A549 (cell line): ENCODE results near the gene TMEM120B.

Experiments used
- EHMT2 ChIP-seq: fragments of 200-600 bp; sonication (generic); IDR thresholded peaks from 2 replicates; pipeline ENCODE4 v1.6.1; 2016; ENCODE audit warnings: antibody characterized with exemption, low read depth, mild to moderate bottlenecking, moderate library complexity
- POLR2A ChIP-seq: IDR thresholded peaks from 2 replicates; pipeline ENCODE4 v1.6.1; 2012; ENCODE audit warnings: mild to moderate bottlenecking, low read length
- TF ChIP-seq, protein P1 (sequence below): fragments of >200 bp; sonication (Bioruptor Twin); formaldehyde crosslinking; IDR thresholded peaks from 3 replicates; pipeline ENCODE4 v1.5.1; 2016

DNA sequence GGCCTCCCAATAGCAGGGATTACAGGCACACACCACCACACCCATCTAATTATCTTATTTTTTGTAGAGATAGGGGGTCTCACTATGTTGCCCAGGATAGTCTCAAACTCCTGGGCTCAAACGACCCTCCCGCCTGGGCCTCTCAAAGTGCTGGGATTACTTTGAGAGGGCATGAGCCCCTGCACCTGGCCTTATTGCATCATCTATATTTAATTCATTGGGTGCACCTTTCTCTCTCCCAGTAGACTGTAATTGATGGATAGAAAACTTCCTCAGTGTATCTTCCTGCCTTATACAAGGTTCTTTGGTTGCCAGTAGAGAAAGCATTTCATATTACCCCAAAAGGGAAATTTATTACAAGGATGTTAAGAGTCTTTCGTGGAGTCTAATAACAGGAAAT lies 34.2 kb upstream of the TMEM120B start:
- TF ChIP-seq, protein P1, sequence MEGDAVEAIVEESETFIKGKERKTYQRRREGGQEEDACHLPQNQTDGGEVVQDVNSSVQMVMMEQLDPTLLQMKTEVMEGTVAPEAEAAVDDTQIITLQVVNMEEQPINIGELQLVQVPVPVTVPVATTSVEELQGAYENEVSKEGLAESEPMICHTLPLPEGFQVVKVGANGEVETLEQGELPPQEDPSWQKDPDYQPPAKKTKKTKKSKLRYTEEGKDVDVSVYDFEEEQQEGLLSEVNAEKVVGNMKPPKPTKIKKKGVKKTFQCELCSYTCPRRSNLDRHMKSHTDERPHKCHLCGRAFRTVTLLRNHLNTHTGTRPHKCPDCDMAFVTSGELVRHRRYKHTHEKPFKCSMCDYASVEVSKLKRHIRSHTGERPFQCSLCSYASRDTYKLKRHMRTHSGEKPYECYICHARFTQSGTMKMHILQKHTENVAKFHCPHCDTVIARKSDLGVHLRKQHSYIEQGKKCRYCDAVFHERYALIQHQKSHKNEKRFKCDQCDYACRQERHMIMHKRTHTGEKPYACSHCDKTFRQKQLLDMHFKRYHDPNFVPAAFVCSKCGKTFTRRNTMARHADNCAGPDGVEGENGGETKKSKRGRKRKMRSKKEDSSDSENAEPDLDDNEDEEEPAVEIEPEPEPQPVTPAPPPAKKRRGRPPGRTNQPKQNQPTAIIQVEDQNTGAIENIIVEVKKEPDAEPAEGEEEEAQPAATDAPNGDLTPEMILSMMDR, result no peak
- no peak for TF ChIP-seq POLR2A
- no peak for TF ChIP-seq EHMT2
